ENCODE measurements around the gene TRABD. TPM values are rescaled to one million over a fixed set of nuclear protein-coding genes. Genes with fewer than 3 reads are reported as not detected.

The TRABD gene
- total RNA-seq, 1 donor: 15.5 TPM

DNA sequence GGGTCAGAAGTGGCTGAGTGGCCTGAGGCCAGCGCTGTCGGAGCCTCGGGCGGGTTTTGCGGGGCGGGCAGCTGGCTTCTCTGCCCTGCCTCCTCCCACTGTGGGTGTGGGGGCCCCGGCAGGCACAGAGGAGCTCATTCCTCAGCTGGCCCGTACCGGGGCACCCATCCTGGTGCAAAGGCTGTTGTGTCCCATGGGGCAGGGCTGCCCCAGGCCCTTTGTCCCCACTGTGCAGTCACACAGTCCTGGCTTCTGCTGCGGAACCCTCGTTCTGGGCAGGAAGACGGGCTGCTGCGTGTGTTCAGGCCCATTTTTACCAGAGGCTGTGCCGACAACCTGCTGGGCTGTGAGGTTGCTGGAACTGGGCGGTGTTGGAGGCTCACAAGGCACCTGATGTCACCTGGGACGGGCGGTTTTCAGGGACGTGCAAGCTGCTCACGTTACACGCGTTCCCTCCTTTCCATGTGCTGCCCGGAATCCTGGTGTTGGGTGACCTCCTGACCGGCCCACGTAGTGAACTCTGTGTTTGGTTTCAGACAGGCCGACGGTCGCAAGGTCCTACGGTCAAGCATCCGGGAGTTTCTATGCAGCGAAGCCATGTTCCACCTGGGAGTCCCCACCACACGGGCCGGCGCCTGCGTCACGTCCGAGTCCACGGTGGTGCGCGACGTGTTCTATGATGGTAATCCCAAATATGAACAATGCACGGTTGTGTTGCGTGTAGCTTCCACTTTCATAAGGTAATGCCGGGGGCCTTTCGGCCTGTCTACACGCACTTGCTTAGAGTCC, 20.3 kb downstream of the TRABD start:
- no peak overlapping the region for H3K4me3 ChIP-seq (ENCODE audit: low read depth, low read length)
- no peak for TF ChIP-seq CTCF (IDR thresholded peaks at IDR 0.05; ENCODE audit: insufficient read depth, low read length)
- DNase-seq (ENCODE audit: low read depth): no peak

- TF ChIP-seq CTCF (IDR thresholded peaks at IDR 0.05; ENCODE audit: insufficient read depth, low read length): peak; percentile 51
- no peak overlapping the region for H3K4me3 ChIP-seq (ENCODE audit: low read depth, low read length)
- DNase-seq (ENCODE audit: low read depth): peak; percentile 55
Measured at GRCh38 chr22:50206599-50206998, 20.9 kb downstream of the TRABD start.

DNA sequence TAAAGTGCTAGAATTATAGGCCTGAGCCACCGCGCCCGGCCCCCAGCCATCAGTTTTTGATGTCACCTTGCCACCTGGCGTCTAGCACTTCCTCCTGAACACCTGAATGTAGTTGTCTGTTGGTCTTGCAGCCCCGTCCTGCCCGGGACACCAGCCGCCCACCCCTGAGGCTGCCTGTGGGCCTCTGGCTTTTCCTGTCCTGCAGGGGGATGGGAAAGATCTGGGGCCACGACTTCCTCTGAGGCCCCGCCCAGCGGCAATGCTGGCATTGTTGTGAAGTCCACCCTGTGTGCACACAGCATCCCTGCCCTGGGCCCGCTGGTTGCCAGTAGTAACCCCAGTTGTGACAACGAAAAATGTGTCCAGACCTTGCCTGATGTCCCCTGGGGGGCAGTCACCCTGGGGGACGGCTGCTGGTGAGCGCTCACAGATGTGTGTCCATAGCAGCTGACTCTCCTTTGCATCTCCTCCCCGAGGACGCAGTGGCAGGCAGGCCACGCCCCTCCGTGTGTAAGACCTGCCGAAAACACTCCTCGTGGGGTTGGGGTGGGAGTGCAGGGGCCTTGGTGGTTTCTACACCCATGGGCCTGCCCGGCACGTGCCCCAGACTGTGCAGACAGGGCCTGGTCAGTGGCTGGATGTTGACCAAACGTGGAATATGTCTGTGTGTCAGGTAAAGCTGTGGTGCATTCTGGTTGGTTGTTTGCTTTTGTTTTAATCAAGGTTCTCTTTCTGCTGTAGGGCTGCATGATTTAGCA, 21.8 kb downstream of the TRABD start:
- no peak for DNase-seq (ENCODE audit: low read depth)
- TF ChIP-seq CTCF (IDR thresholded peaks at IDR 0.05; ENCODE audit: insufficient read depth, low read length): no peak

DNA sequence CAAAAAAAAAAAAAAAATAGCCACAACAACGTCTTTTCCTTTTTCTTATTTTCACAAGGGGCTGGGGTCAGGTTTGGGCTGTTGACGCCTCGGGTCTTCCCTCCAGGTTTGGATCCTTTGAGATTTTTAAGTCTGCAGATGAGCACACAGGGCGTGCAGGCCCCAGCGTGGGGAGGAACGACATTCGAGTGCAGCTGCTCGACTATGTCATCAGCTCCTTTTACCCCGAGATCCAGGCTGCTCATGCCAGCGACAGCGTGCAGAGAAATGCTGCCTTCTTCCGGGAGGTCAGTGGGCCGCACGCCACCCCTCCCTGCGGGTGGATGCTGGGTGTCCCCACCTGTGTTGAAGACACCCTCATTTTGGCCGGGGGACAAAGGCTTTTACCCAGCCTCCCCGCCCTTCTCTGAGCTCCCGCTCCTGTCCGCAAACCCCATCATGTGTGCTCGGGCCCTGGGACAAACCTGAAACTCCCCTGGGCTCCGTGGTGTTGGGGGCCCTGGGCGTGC, 22.8 kb downstream of the TRABD start:
- no peak overlapping the region for H3K4me3 ChIP-seq (ENCODE audit: low read depth, low read length)
- TF ChIP-seq CTCF (IDR thresholded peaks at IDR 0.05; ENCODE audit: insufficient read depth, low read length): no peak
- DNase-seq (ENCODE audit: low read depth): no peak

More for the DNA sequence above, 21.8 kb downstream of the TRABD start:
- no peak overlapping the region for H3K4me3 ChIP-seq (ENCODE audit: low read depth, low read length)

DNA sequence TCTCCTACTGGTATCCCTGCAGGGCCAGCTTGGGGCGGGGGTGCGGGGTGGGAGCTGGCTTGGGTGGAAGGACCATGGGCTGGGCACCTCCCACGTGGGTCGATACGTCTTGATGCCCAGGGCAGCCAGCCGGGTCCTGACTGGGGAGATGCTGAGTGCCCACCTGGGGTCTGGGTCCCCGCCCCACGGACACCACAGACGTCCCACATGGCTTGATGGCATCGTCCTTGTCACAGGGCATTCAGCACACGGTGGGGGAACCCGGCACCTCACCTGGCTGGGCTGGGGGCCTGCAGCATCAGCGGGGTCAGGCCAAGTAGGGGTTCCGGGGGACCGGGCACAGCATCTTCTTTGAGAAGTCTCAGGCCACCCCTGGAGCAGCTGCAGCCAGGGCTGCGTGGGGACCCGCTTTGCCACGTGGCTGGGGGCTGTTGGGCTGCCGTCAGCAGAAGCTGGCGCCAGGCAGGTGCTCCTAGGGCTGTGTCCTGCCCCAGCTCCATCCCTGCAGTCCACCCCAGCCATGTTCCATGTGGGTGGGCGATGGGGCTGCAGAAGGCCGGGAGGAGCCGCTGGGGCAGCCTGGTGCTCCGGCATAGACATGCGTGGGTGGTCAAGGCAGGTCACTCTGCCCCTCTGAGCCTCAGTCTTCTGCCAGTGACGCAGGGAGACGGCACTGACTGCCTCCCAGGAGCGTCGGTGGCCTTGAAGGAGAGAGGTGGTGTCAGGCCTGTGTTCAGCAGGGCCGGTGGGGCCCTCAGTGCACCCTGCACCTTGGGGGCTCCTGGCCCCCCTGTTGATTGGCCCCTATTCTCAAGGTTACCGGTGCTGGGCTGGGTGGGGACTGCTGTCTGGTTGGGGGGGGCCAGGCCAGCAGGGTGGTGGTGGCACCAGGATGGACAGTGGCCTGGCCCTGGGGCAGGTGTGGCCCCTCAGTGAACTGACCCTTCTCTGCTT, 23.5 kb downstream of the TRABD start:
- H3K4me3 ChIP-seq (ENCODE audit: low read depth, low read length): no peak overlapping the region
- no peak for TF ChIP-seq CTCF (IDR thresholded peaks at IDR 0.05; ENCODE audit: insufficient read depth, low read length)
- no peak for DNase-seq (ENCODE audit: low read depth)

DNA sequence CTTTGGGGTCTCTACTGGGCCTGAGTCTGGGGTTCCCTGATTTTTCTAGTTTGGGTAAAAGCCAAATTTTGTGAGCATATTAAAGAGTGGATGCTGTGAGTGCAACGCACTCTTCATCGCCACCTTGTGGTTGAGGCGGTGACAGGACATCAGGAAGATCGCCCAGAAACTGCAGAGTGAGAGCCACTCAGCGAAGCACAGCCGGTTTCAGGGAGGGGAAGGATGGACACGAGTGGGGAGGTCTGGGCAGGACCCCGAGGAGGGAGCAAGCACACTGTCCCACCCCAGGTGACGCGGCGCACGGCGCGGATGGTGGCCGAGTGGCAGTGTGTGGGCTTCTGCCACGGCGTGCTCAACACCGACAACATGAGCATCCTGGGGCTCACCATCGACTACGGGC, 24.2 kb downstream of the TRABD start:
- peak; percentile 72 for DNase-seq (ENCODE audit: low read depth)
- H3K4me3 ChIP-seq (ENCODE audit: low read depth, low read length): no peak overlapping the region
- peak; percentile 93 for TF ChIP-seq CTCF (IDR thresholded peaks at IDR 0.05; ENCODE audit: insufficient read depth, low read length)

Data from fibroblast of the aortic adventitia (primary cell).